ENCODE measurements around the gene TSSC4. TPM values are rescaled to one million over a fixed set of nuclear protein-coding genes. Genes with fewer than 3 reads are reported as not detected.
A peak's percentile ranks its signal among the peaks of the same experiment; 100 is the strongest.

The TSSC4 gene
- polyA plus RNA-seq, 1 experiment, result 30.5 TPM

DNA sequence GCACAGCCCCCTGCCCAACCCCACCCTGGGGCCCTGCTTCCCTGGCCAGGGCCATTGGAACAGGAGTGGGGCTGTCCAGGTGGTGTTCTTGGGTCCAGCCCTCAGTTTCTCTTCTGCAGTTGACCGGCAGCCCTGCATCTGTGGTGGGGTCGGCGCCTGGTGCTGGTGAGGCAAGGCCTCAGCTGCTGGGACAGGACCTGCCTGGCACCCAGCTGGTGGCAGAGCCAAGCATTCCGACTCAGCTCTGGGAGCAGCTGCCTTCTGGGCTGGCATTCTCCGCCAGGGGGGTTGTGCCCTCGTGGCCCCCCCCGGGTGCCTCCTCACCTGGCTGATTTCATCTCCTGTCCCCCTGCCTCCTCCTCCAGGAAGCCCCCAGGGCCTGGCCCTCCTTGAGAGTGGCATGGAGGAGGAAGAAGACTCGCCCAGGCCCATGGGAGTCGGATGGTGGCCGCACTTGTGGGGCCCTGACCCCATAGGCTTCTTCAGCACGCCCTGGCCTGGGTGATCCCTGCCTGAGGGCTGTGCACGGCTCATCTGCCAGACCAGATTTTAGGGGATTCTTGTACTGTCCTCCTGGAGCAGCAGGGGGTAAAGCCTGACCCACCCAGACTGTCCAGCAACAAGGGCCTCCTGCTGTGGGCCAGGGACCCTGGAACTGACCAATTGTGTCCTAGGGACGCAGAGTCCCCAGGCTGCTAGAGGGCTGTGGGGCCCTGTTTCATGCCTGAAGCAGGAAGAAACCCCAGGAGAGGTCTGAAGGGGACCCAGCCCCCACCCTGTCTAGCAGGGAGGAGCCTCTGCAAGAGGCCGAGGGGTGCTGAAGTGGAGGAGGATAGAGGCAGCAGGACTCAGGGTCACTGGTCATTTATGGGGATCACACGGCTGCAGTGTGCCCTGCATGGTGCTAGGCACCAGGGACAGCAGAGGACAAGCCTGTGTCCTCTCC is 11.8 kb upstream of the TSSC4 start:
- DNase-seq (ENCODE audit: low read depth), result no peak
- Histone ChIP-seq H3K36me3 (ENCODE audit: control insufficient read depth, insufficient read depth, low read length) (peaks cover 26% of the 10 kb centered on the region), H3K27me3 (ENCODE audit: control insufficient read depth, insufficient read depth, low read length) (no peaks in the 10 kb centered on the region), H3K4me3 (ENCODE audit: low read depth, low read length) (no peak overlapping the region)
- CTCF ChIA-PET, result interaction anchor here (0.6 to 3.2 kb wide), 2 partner anchors 10 to 31 kb away, joined by 3 to 17 read pairs; no protein-coding TSS in a partner anchor
- TF ChIP-seq, protein P1, sequence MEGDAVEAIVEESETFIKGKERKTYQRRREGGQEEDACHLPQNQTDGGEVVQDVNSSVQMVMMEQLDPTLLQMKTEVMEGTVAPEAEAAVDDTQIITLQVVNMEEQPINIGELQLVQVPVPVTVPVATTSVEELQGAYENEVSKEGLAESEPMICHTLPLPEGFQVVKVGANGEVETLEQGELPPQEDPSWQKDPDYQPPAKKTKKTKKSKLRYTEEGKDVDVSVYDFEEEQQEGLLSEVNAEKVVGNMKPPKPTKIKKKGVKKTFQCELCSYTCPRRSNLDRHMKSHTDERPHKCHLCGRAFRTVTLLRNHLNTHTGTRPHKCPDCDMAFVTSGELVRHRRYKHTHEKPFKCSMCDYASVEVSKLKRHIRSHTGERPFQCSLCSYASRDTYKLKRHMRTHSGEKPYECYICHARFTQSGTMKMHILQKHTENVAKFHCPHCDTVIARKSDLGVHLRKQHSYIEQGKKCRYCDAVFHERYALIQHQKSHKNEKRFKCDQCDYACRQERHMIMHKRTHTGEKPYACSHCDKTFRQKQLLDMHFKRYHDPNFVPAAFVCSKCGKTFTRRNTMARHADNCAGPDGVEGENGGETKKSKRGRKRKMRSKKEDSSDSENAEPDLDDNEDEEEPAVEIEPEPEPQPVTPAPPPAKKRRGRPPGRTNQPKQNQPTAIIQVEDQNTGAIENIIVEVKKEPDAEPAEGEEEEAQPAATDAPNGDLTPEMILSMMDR (IDR thresholded peaks at IDR 0.05; ENCODE audit: insufficient read depth, low read depth, low read length), result no peak
- POLR2A ChIA-PET, result no interaction called here

DNA sequence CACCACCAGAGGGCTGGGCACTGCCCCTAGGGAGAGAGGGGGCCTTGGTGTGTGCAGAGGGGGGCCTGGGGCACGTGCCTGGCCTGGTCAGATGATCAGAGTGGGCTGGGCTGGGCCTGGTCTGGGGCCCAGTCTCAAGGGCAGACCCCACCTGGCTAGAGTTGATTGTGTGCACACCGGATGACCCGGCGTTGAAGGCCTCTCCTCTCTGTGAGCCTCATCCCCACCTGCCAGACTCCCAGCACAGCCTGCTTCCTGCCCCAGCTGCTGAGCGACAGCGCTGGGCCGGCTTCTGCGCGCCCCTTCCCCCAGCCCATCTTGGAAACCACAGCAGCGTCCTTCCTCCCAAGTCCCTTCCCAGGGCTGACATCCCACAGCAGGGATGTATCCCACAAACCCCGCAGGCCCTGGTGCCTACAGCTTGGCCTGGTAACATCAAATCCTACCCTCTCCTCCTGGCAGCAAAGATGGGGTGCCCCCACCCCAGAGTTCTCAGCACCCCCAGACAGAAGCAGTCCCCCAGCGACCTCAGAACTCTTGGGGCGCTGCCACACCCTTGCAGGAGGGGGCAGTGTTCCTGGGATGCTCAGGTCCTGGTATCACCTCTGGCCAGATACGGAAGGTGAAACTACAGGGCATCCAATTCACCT is 11.0 kb upstream of the TSSC4 start:
- CTCF ChIA-PET, result interaction anchor here (0.6 kb wide), 1 partner anchor 9 kb away, joined by 3 read pairs; no protein-coding TSS in a partner anchor
- Histone ChIP-seq H3K36me3 (ENCODE audit: control insufficient read depth, insufficient read depth, low read length) (peaks cover 34% of the 10 kb centered on the region), H3K4me3 (ENCODE audit: low read depth, low read length) (no peak overlapping the region), H3K27me3 (ENCODE audit: control insufficient read depth, insufficient read depth, low read length) (no peaks in the 10 kb centered on the region)
- POLR2A ChIA-PET, result no interaction called here
- TF ChIP-seq, protein P1 (IDR thresholded peaks at IDR 0.05; ENCODE audit: insufficient read depth, low read depth, low read length), result peak; percentile 25; the same call in 1 of the 2 replicates
- DNase-seq (ENCODE audit: low read depth), result no peak

DNA sequence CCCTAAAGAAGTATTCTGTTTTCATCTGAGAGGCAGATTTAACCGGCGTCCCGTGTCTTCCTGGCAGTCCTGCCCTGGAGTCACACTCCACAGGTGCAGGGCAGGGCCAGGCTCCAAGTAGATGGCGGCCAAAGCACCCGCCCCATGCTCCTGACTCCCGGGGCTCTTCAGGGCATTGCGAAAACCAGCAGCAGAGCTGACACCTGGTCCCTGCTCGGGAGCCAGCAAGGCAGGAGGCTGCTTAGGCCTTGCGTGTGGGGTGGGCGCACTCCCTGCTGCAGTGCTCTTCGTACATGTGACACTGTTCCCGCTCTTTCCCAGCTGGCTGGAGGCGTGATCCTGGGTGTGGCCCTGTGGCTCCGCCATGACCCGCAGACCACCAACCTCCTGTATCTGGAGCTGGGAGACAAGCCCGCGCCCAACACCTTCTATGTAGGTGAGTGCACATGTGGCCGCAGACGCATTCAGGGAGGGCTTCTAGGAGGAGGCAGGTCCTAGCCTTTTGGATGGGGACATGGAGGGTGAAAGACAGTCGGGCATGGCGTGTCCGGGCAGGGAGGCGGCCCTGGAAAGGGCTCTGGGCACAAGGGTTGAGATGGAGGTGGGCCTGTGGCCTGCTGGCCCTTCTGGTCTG is 10.3 kb upstream of the TSSC4 start:
- POLR2A ChIA-PET, result interaction anchor here (0.6 to 1.2 kb wide), 4 partner anchors 12 to 424 kb away, joined by 3 to 8 read pairs (median 6); no protein-coding TSS in a partner anchor
- no peak overlapping the region for H3K4me3 ChIP-seq (ENCODE audit: low read depth, low read length)
- CTCF ChIA-PET, result interaction anchor here (0.6 to 1.9 kb wide), 6 partner anchors 8 to 223 kb away, joined by 3 to 4 read pairs (median 4); no protein-coding TSS in a partner anchor
- no peak for DNase-seq (ENCODE audit: low read depth)
- TF ChIP-seq, protein P1 (IDR thresholded peaks at IDR 0.05; ENCODE audit: insufficient read depth, low read depth, low read length), result no peak
- peaks cover 39% of the 10 kb centered on the region for H3K36me3 ChIP-seq (ENCODE audit: control insufficient read depth, insufficient read depth, low read length)
- no peaks in the 10 kb centered on the region for H3K27me3 ChIP-seq (ENCODE audit: control insufficient read depth, insufficient read depth, low read length)

DNA sequence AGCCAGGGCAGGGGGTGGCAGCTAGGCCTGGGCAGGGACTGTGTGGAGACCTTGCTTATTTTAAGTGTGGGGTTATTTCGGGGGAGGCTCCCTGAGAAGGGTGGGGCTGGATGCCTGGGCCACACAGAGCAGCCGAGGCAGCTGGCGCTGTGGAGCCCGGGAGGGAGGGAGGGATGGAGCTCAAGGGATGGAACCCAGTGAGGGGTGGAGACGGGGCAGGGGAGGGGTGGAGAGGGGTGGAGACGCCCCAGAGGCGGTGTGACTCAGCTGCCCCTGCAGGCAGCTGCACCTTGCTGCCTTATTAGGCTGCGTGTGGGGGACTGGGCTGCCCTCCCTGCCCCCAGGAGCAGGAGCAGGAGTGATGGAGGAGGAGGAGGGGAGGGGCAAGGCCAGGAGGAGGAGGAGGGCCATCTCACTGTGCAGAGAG is 9.8 kb upstream of the TSSC4 start:
- Histone ChIP-seq H3K36me3 (ENCODE audit: control insufficient read depth, insufficient read depth, low read length) (peaks cover 44% of the 10 kb centered on the region), H3K27me3 (ENCODE audit: control insufficient read depth, insufficient read depth, low read length) (no peaks in the 10 kb centered on the region), H3K4me3 (ENCODE audit: low read depth, low read length) (no peak overlapping the region)
- CTCF ChIA-PET, result interaction anchor here (0.6 to 1.9 kb wide), 7 partner anchors 8 to 223 kb away, joined by 3 to 4 read pairs (median 3); no protein-coding TSS in a partner anchor
- DNase-seq (ENCODE audit: low read depth), result no peak
- TF ChIP-seq, protein P1 (IDR thresholded peaks at IDR 0.05; ENCODE audit: insufficient read depth, low read depth, low read length), result no peak
- POLR2A ChIA-PET, result interaction anchor here (0.6 to 1.2 kb wide), 5 partner anchors 10 to 424 kb away, joined by 3 to 13 read pairs (median 7); partner anchors contain the start of gene TSSC4
